Loucy (cell line): ENCODE measurements around the gene C14orf180.

Experiments used
- CTCF ChIP-seq: fragments of 200-600 bp; sonication (generic); conservative IDR thresholded peaks from 2 replicates; pipeline ENCODE4 v1.5.1; 2014; ENCODE audit warnings: mild to moderate bottlenecking, antibody characterized with exemption, low read length
- EZH2phosphoT487 ChIP-seq: fragments of 200-600 bp; IDR thresholded peaks from 2 replicates; pipeline ENCODE4 v1.6.1; 2018; ENCODE audit warnings: antibody characterized with exemption, mild to moderate bottlenecking, moderate library complexity, borderline replicate concordance

- TF ChIP-seq CTCF: no peak
- TF ChIP-seq EZH2phosphoT487: no peak
Observed at GRCh38 chr14:104598910-104599273, 19.3 kb downstream of the C14orf180 start.
